ENCODE data around the gene ABCC10.
"Not testable (repeated sequence)": the region's sequence is repeated elsewhere in the genome, so short reads cannot be mapped to it uniquely, and the experiment has no call there.

The ABCC10 gene

GRCh38 chr6:43402820-43403219 is 24.5 kb upstream of the ABCC10 start:
- Histone ChIP-seq H3K56ac (ENCODE audit: low read length) (no peak overlapping the region), H2BK15ac (replicated peaks; ENCODE audit: low read depth) (no peak overlapping the region), H3K4ac (ENCODE audit: low read depth, low read length) (no peak overlapping the region), H3K9ac (ENCODE audit: low read length) (no peak overlapping the region), H3K27ac (ENCODE audit: low read depth, low read length) (no peak overlapping the region), H2AK5ac (ENCODE audit: low read length) (no peak overlapping the region), H3K4me1 (ENCODE audit: control insufficient read depth, low read depth, low read length) (no peaks in the 10 kb centered on the region), H2BK5ac (ENCODE audit: low read length) (no peak overlapping the region), H3K23ac (ENCODE audit: low read length) (no peak overlapping the region), H3K4me2 (ENCODE audit: low read length) (no peak overlapping the region), H4K5ac (ENCODE audit: low read length) (no peak overlapping the region), H3K27me3 (ENCODE audit: insufficient read depth, low read length, poor library complexity) (no peaks in the 10 kb centered on the region), H2BK120ac (ENCODE audit: low read depth, low read length) (no peak overlapping the region), H4K8ac (ENCODE audit: low read depth, low read length) (no peak overlapping the region), H3K79me2 (ENCODE audit: control insufficient read depth, insufficient read depth, low read length) (no peaks in the 10 kb centered on the region), H3K18ac (ENCODE audit: low read length) (no peak overlapping the region), H3K79me1 (ENCODE audit: low read length) (no peaks in the 10 kb centered on the region), H3K36me3 (ENCODE audit: control insufficient read depth, insufficient read depth, low read length) (no peaks in the 10 kb centered on the region), H3K4me3 (ENCODE audit: low read length) (no peak overlapping the region)
- DNase-seq: peak; percentile 32
- no CpG with 5 or more reads among the region's 1 CpG for WGBS (ENCODE audit: extremely low coverage, insufficient coverage, low lambda C conversion rate)

- WGBS (ENCODE audit: extremely low coverage, insufficient coverage, low lambda C conversion rate): no CpG with 5 or more reads among the region's 3 CpGs
- Histone ChIP-seq H2BK15ac (replicated peaks; ENCODE audit: low read depth) (no peak overlapping the region), H3K23ac (ENCODE audit: low read length) (no peak overlapping the region), H3K9ac (ENCODE audit: low read length) (no peak overlapping the region), H3K79me1 (ENCODE audit: low read length) (no peaks in the 10 kb centered on the region), H3K4ac (ENCODE audit: low read depth, low read length) (no peak overlapping the region), H4K5ac (ENCODE audit: low read length) (no peak overlapping the region), H3K56ac (ENCODE audit: low read length) (no peak overlapping the region), H3K36me3 (ENCODE audit: control insufficient read depth, insufficient read depth, low read length) (no peaks in the 10 kb centered on the region), H4K8ac (ENCODE audit: low read depth, low read length) (no peak overlapping the region), H2BK5ac (ENCODE audit: low read length) (no peak overlapping the region), H3K79me2 (ENCODE audit: control insufficient read depth, insufficient read depth, low read length) (no peaks in the 10 kb centered on the region), H3K18ac (ENCODE audit: low read length) (no peak overlapping the region), H3K4me2 (ENCODE audit: low read length) (no peak overlapping the region), H3K4me1 (ENCODE audit: control insufficient read depth, low read depth, low read length) (no peaks in the 10 kb centered on the region), H3K27me3 (ENCODE audit: insufficient read depth, low read length, poor library complexity) (no peaks in the 10 kb centered on the region), H2BK120ac (ENCODE audit: low read depth, low read length) (no peak overlapping the region), H3K27ac (ENCODE audit: low read depth, low read length) (no peak overlapping the region), H3K4me3 (ENCODE audit: low read length) (no peak overlapping the region), H2AK5ac (ENCODE audit: low read length) (no peak overlapping the region)
- DNase-seq: no peak
Observed at GRCh38 chr6:43405354-43405753, 22.0 kb upstream of the ABCC10 start.

- H3K4me1 ChIP-seq (ENCODE audit: control insufficient read depth, low read depth, low read length): no peaks in the 10 kb centered on the region
- no peak overlapping the region for H3K4me2 ChIP-seq (ENCODE audit: low read length)
- H3K36me3 ChIP-seq (ENCODE audit: control insufficient read depth, insufficient read depth, low read length): no peaks in the 10 kb centered on the region
- H2BK15ac ChIP-seq (replicated peaks; ENCODE audit: low read depth): no peak overlapping the region
- H3K27me3 ChIP-seq (ENCODE audit: insufficient read depth, low read length, poor library complexity): no peaks in the 10 kb centered on the region
- H3K18ac ChIP-seq (ENCODE audit: low read length): no peak overlapping the region
- H3K9ac ChIP-seq (ENCODE audit: low read length): no peak overlapping the region
- no peak overlapping the region for H2BK120ac ChIP-seq (ENCODE audit: low read depth, low read length)
- no peaks in the 10 kb centered on the region for H3K79me2 ChIP-seq (ENCODE audit: control insufficient read depth, insufficient read depth, low read length)
- no peak overlapping the region for H3K4ac ChIP-seq (ENCODE audit: low read depth, low read length)
- no peak overlapping the region for H2AK5ac ChIP-seq (ENCODE audit: low read length)
- no peak overlapping the region for H3K56ac ChIP-seq (ENCODE audit: low read length)
- no peak overlapping the region for H3K27ac ChIP-seq (ENCODE audit: low read depth, low read length)
- H4K5ac ChIP-seq (ENCODE audit: low read length): no peak overlapping the region
- no peak for DNase-seq
- no peak overlapping the region for H3K4me3 ChIP-seq (ENCODE audit: low read length)
- H4K8ac ChIP-seq (ENCODE audit: low read depth, low read length): no peak overlapping the region
- H3K79me1 ChIP-seq (ENCODE audit: low read length): no peaks in the 10 kb centered on the region
- H2BK5ac ChIP-seq (ENCODE audit: low read length): no peak overlapping the region
- H3K23ac ChIP-seq (ENCODE audit: low read length): no peak overlapping the region
- no CpG with 5 or more reads among the region's 1 CpG for WGBS (ENCODE audit: extremely low coverage, insufficient coverage, low lambda C conversion rate)
Observed at GRCh38 chr6:43407296-43407695, 20.0 kb upstream of the ABCC10 start.

GRCh38 chr6:43408259-43408658 is 19.1 kb upstream of the ABCC10 start:
- Histone ChIP-seq H3K23ac (ENCODE audit: low read length) (no peak overlapping the region), H2BK120ac (ENCODE audit: low read depth, low read length) (no peak overlapping the region), H3K79me2 (ENCODE audit: control insufficient read depth, insufficient read depth, low read length) (no peaks in the 10 kb centered on the region), H3K9ac (ENCODE audit: low read length) (no peak overlapping the region), H4K5ac (ENCODE audit: low read length) (no peak overlapping the region), H3K18ac (ENCODE audit: low read length) (no peak overlapping the region), H2BK5ac (ENCODE audit: low read length) (no peak overlapping the region), H3K4me2 (ENCODE audit: low read length) (no peak overlapping the region), H2BK15ac (replicated peaks; ENCODE audit: low read depth) (no peak overlapping the region), H3K79me1 (ENCODE audit: low read length) (no peaks in the 10 kb centered on the region), H3K56ac (ENCODE audit: low read length) (no peak overlapping the region), H3K4me1 (ENCODE audit: control insufficient read depth, low read depth, low read length) (no peaks in the 10 kb centered on the region), H3K27me3 (ENCODE audit: insufficient read depth, low read length, poor library complexity) (no peaks in the 10 kb centered on the region), H4K8ac (ENCODE audit: low read depth, low read length) (no peak overlapping the region), H3K4ac (ENCODE audit: low read depth, low read length) (no peak overlapping the region), H3K36me3 (ENCODE audit: control insufficient read depth, insufficient read depth, low read length) (no peaks in the 10 kb centered on the region), H3K27ac (ENCODE audit: low read depth, low read length) (no peak overlapping the region), H3K4me3 (ENCODE audit: low read length) (no peak overlapping the region), H2AK5ac (ENCODE audit: low read length) (no peak overlapping the region)
- no CpG with 5 or more reads among the region's 4 CpGs for WGBS (ENCODE audit: extremely low coverage, insufficient coverage, low lambda C conversion rate)
- DNase-seq: no peak

- not testable (repeated sequence) for H3K18ac ChIP-seq (ENCODE audit: low read length); H3K4me3 ChIP-seq (ENCODE audit: low read length); H3K56ac ChIP-seq (ENCODE audit: low read length); DNase-seq; H2BK5ac ChIP-seq (ENCODE audit: low read length); H2BK15ac ChIP-seq (replicated peaks; ENCODE audit: low read depth); H3K4ac ChIP-seq (ENCODE audit: low read depth, low read length); H2BK120ac ChIP-seq (ENCODE audit: low read depth, low read length); H3K4me2 ChIP-seq (ENCODE audit: low read length); H3K27ac ChIP-seq (ENCODE audit: low read depth, low read length); H3K23ac ChIP-seq (ENCODE audit: low read length); H4K5ac ChIP-seq (ENCODE audit: low read length); H4K8ac ChIP-seq (ENCODE audit: low read depth, low read length); H3K79me1 ChIP-seq (ENCODE audit: low read length); H3K27me3 ChIP-seq (ENCODE audit: insufficient read depth, low read length, poor library complexity); H2AK5ac ChIP-seq (ENCODE audit: low read length); H3K4me1 ChIP-seq (ENCODE audit: control insufficient read depth, low read depth, low read length); H3K36me3 ChIP-seq (ENCODE audit: control insufficient read depth, insufficient read depth, low read length); H3K9ac ChIP-seq (ENCODE audit: low read length); H3K79me2 ChIP-seq (ENCODE audit: control insufficient read depth, insufficient read depth, low read length)
- no CpG with 5 or more reads among the region's 1 CpG for WGBS (ENCODE audit: extremely low coverage, insufficient coverage, low lambda C conversion rate)
Observed at GRCh38 chr6:43410776-43411175, 16.6 kb upstream of the ABCC10 start.

GRCh38 chr6:43412541-43412940 is 14.8 kb upstream of the ABCC10 start:
- Histone ChIP-seq H3K56ac (ENCODE audit: low read length) (no peak overlapping the region), H3K9ac (ENCODE audit: low read length) (no peak overlapping the region), H3K4me2 (ENCODE audit: low read length) (no peak overlapping the region), H3K4me1 (ENCODE audit: control insufficient read depth, low read depth, low read length) (no peaks in the 10 kb centered on the region), H2BK15ac (replicated peaks; ENCODE audit: low read depth) (no peak overlapping the region), H3K27me3 (ENCODE audit: insufficient read depth, low read length, poor library complexity) (no peaks in the 10 kb centered on the region), H2BK120ac (ENCODE audit: low read depth, low read length) (no peak overlapping the region), H4K5ac (ENCODE audit: low read length) (no peak overlapping the region), H3K18ac (ENCODE audit: low read length) (no peak overlapping the region), H3K79me1 (ENCODE audit: low read length) (no peaks in the 10 kb centered on the region), H3K4me3 (ENCODE audit: low read length) (no peak overlapping the region), H4K8ac (ENCODE audit: low read depth, low read length) (no peak overlapping the region), H3K23ac (ENCODE audit: low read length) (no peak overlapping the region), H3K27ac (ENCODE audit: low read depth, low read length) (no peak overlapping the region), H2BK5ac (ENCODE audit: low read length) (no peak overlapping the region), H3K79me2 (ENCODE audit: control insufficient read depth, insufficient read depth, low read length) (no peaks in the 10 kb centered on the region), H3K36me3 (ENCODE audit: control insufficient read depth, insufficient read depth, low read length) (no peaks in the 10 kb centered on the region), H2AK5ac (ENCODE audit: low read length) (no peak overlapping the region), H3K4ac (ENCODE audit: low read depth, low read length) (no peak overlapping the region)
- WGBS (ENCODE audit: extremely low coverage, insufficient coverage, low lambda C conversion rate): no CpG with 5 or more reads among the region's 5 CpGs
- no peak for DNase-seq

Data from mesendoderm (in vitro differentiated cells).